ENCODE data around the gene S100A3. TPM values are rescaled to one million over a fixed set of nuclear protein-coding genes. Genes with fewer than 3 reads are reported as not detected.

S100A3 gene
- total RNA-seq, 2 donors from 2014 or later = 4.1 to 8.3 TPM

- DNase-seq (ENCODE audit: low spot score) = no peak
- intact Hi-C loops (cut with DNase I) = no loop called here
Measured at GRCh38 chr1:153503766-153504165, 45.3 kb downstream of the S100A3 start.

GRCh38 chr1:153498746-153499145 is 50.3 kb downstream of the S100A3 start:
- no peak for DNase-seq (ENCODE audit: low spot score)

More at GRCh38 chr1:153498746-153499145, 50.3 kb downstream of the S100A3 start:
- intact Hi-C loops (cut with DNase I) = loop anchor here in 1 of 2 donors (5.0 kb wide), 1 partner anchor 146 kb away; no protein-coding TSS in a partner anchor

Other genes starting within 250 kb of the S100A3 start
- not detected for gene PGLYRP3, start 236.3 kb downstream of the S100A3 start, total RNA-seq
- not detected for gene PGLYRP4, start 200.4 kb downstream of the S100A3 start, total RNA-seq
- gene S100A9, start 191.4 kb downstream of the S100A3 start, total RNA-seq = 100 to 1,000 TPM; 158 to 525 TPM
- 10 to 100 TPM; 12.6 to 34.4 TPM for gene S100A12, start 173.6 kb downstream of the S100A3 start, total RNA-seq
- gene S100A8, start 158.2 kb downstream of the S100A3 start, total RNA-seq = 100 to 1,000 TPM; 123 to 360 TPM
- not detected for gene S100A7A, start 132.7 kb downstream of the S100A3 start, total RNA-seq
- not detected for gene S100A7, start 88.6 kb downstream of the S100A3 start, total RNA-seq
- gene S100A6, start 13.3 kb downstream of the S100A3 start, total RNA-seq = 1,000 to 10,000 TPM; 1,174 to 1,536 TPM
- not detected for gene S100A5, start 8.3 kb downstream of the S100A3 start, total RNA-seq
- gene S100A4, start 3.5 kb downstream of the S100A3 start, total RNA-seq = 100 to 1,000 TPM; 286 to 472 TPM
- gene S100A2, start 16.6 kb upstream of the S100A3 start, total RNA-seq = 1 to 10 TPM; 1.5 to 3.5 TPM
- 10 to 100 TPM; 67.0 to 99.2 TPM for gene S100A16, start 63.9 kb upstream of the S100A3 start, total RNA-seq
- gene S100A14, start 67.1 kb upstream of the S100A3 start, total RNA-seq = not detected
- gene S100A13, start 78.2 kb upstream of the S100A3 start, total RNA-seq = 100 to 1,000 TPM; 149 to 167 TPM
- 1 to 10 TPM in 1 of 2 donors, under 1 TPM in 1; 0.74 to 1.8 TPM for gene S100A1, start 79.2 kb upstream of the S100A3 start, total RNA-seq
- 10 to 100 TPM; 44.5 to 47.3 TPM for gene CHTOP, start 84.8 kb upstream of the S100A3 start, total RNA-seq
- 10 to 100 TPM; 30.3 to 31.2 TPM for gene SNAPIN, start 109.4 kb upstream of the S100A3 start, total RNA-seq
- gene ILF2, start 121.7 kb upstream of the S100A3 start, total RNA-seq = 10 to 100 TPM; 66.9 to 82.3 TPM
- gene NPR1, start 129.4 kb upstream of the S100A3 start, total RNA-seq = 100 to 1,000 TPM; 107 to 119 TPM
- gene INTS3, start 178.8 kb upstream of the S100A3 start, total RNA-seq = 10 to 100 TPM; 41.4 to 49.0 TPM
- gene SLC27A3, start 226.1 kb upstream of the S100A3 start, total RNA-seq = 10 to 100 TPM; 60.5 to 64.5 TPM